Mesenchymal stem cell (in vitro differentiated cells and primary cell): ENCODE measurements around the gene ZMAT5.

Source experiments
- DNase-seq: peaks from one replicate; pipeline ENCODE4 v3.0.0-alpha.2; 2013
- H2AFZ ChIP-seq: one replicate; pipeline ENCODE4 v1.6.1; 2013; ENCODE audit warnings: low read depth, mild to moderate bottlenecking, control low read depth, inconsistent platforms, low read length, moderate library complexity
- H2AK5ac ChIP-seq: 2 replicates; pipeline ENCODE4 v1.6.1; 2013; ENCODE audit warnings: low read length, moderate library complexity, mild to moderate bottlenecking, inconsistent platforms; ENCODE audit not compliant: severe bottlenecking
- H2BK120ac ChIP-seq: one replicate; pipeline ENCODE4 v1.6.1; 2013; ENCODE audit warnings: low read depth, mild to moderate bottlenecking, inconsistent platforms, low read length, moderate library complexity
- H2BK12ac ChIP-seq, 2 experiments: one replicate each; pipeline ENCODE4 v1.6.1; 2013; ENCODE audit warnings: inconsistent platforms in 2 of 2, low read length in 2 of 2, mild to moderate bottlenecking in 2 of 2, moderate library complexity in 2 of 2, control low read depth in 1 of 2
- H2BK15ac ChIP-seq: one replicate; pipeline ENCODE4 v1.6.1; 2013; ENCODE audit warnings: mild to moderate bottlenecking, low read depth, inconsistent platforms; ENCODE audit not compliant: poor library complexity, severe bottlenecking
- H2BK5ac ChIP-seq: 2 replicates; pipeline ENCODE4 v1.6.1; 2013; ENCODE audit warnings: low read depth, mild to moderate bottlenecking, low read length, control low read depth, inconsistent platforms; ENCODE audit not compliant: poor library complexity, severe bottlenecking
- H3K14ac ChIP-seq, 2 experiments: one replicate each; pipeline ENCODE4 v1.6.1; 2013; ENCODE audit warnings: inconsistent platforms in 2 of 2, low read length in 2 of 2, control low read depth in 1 of 2, mild to moderate bottlenecking in 1 of 2, moderate library complexity in 1 of 2
- H3K18ac ChIP-seq, 2 experiments: one replicate each; pipeline ENCODE4 v1.6.1; 2013; ENCODE audit warnings: inconsistent platforms in 2 of 2, low read length in 2 of 2, control low read depth in 1 of 2, low read depth in 1 of 2, mild to moderate bottlenecking in 1 of 2
- H3K23ac ChIP-seq, 2 experiments: one replicate each; pipeline ENCODE4 v1.6.1; 2013; ENCODE audit warnings: inconsistent platforms in 2 of 2, low read length in 2 of 2, mild to moderate bottlenecking in 2 of 2, moderate library complexity in 2 of 2, control low read depth in 1 of 2
- H3K27ac ChIP-seq: 2 replicates; pipeline ENCODE4 v1.5.1; 2013; ENCODE audit warnings: mild to moderate bottlenecking, moderate library complexity, low read length, control low read depth, inconsistent platforms; ENCODE audit not compliant: poor library complexity, severe bottlenecking
- H3K27me3 ChIP-seq, 2 experiments: 2 replicates each; pipeline versions ENCODE4 v1.6.1 to v1.7.0; 2013; ENCODE audit warnings: low read length in 2 of 2, mild to moderate bottlenecking in 2 of 2, moderate library complexity in 2 of 2, control low read depth in 1 of 2, inconsistent platforms in 1 of 2; ENCODE audit not compliant: control insufficient read depth in 1 of 2, insufficient read depth in 1 of 2
- H3K36me3 ChIP-seq, 2 experiments: 2 replicates each; pipeline versions ENCODE4 v1.6.1 to v1.7.0; 2013; ENCODE audit warnings: low read length in 2 of 2, control low read depth in 1 of 2, inconsistent platforms in 1 of 2, low read depth in 1 of 2, mild to moderate bottlenecking in 1 of 2; ENCODE audit not compliant: insufficient read depth in 2 of 2, control insufficient read depth in 1 of 2
- H3K4ac ChIP-seq, 2 experiments: one replicate each; pipeline ENCODE4 v1.6.1; 2013; ENCODE audit warnings: inconsistent platforms in 2 of 2, low read length in 2 of 2, mild to moderate bottlenecking in 2 of 2, moderate library complexity in 2 of 2, control low read depth in 1 of 2, low read depth in 1 of 2
- H3K4me1 ChIP-seq: 2 replicates; pipeline ENCODE4 v1.6.1; 2013; ENCODE audit warnings: low read depth, low read length, control low read depth; ENCODE audit not compliant: control insufficient read depth, insufficient read depth
- H3K4me2 ChIP-seq: 2 replicates; pipeline ENCODE4 v1.6.1; 2013; ENCODE audit warnings: low read length, mild to moderate bottlenecking, inconsistent platforms; ENCODE audit not compliant: poor library complexity, severe bottlenecking
- H3K4me3 ChIP-seq, 2 experiments: 2 replicates each; pipeline versions ENCODE4 v1.5.1 to v1.7.0; 2013; ENCODE audit warnings: low read length in 2 of 2, mild to moderate bottlenecking in 2 of 2, control low read depth in 1 of 2, low read depth in 1 of 2; ENCODE audit not compliant: insufficient read depth in 1 of 2
- H3K79me1 ChIP-seq: replicated peaks from 2 replicates; pipeline ENCODE4 v1.6.1; 2013; ENCODE audit warnings: mild to moderate bottlenecking, control low read depth, low read length, inconsistent platforms; ENCODE audit not compliant: poor library complexity, severe bottlenecking
- H3K9ac ChIP-seq: 2 replicates; pipeline ENCODE4 v1.7.0; 2013; ENCODE audit warnings: mild to moderate bottlenecking, low read length, moderate library complexity
- H3K9me3 ChIP-seq: 2 replicates; pipeline ENCODE4 v1.7.0; 2013; ENCODE audit warnings: mild to moderate bottlenecking, low read length; ENCODE audit not compliant: control insufficient read depth
- H4K8ac ChIP-seq: one replicate; pipeline ENCODE4 v1.6.1; 2013; ENCODE audit warnings: inconsistent platforms, mild to moderate bottlenecking, low read length, moderate library complexity
- H4K91ac ChIP-seq: one replicate; pipeline ENCODE4 v1.6.1; 2013; ENCODE audit warnings: mild to moderate bottlenecking, low read length, inconsistent platforms
- WGBS: methylation state at CpG from one replicate; pipeline ENCODE4 v1.1.7; 2013; ENCODE audit warnings: mixed read lengths; 5-methylcytosine and 5-hydroxymethylcytosine counted together

ZMAT5 gene

GRCh38 chr22:29700206-29700899, 66.5 kb downstream of the ZMAT5 start:
- DNase-seq: no peak
- Histone ChIP-seq H2AFZ (no peak overlapping the region), H3K36me3 (peaks cover 29 to 35% of the 10 kb centered on the region in 2 experiments), H2BK15ac (no peak overlapping the region), H3K27me3 (peaks cover 0 to 47% of the 10 kb centered on the region in 2 experiments), H2BK5ac (no peak overlapping the region), H4K8ac (no peak overlapping the region), H3K9ac (no peak overlapping the region), H2BK120ac (peak overlapping the region; percentile 2), H3K18ac (no peak overlapping the region), H3K4me3 (peak overlapping the region in 1 of 2 experiments; percentile 37), H2AK5ac (peak overlapping the region; percentile 51), H3K4me2 (no peak overlapping the region), H4K91ac (no peak overlapping the region), H3K4me1 (peaks cover 47% of the 10 kb centered on the region), H3K79me1 (peaks cover 17% of the 10 kb centered on the region), H3K4ac (no peak overlapping the region), H3K27ac (peak overlapping the region; percentile 30), H3K23ac (no peak overlapping the region), H2BK12ac (no peak overlapping the region), H3K14ac (no peak overlapping the region), H3K9me3 (no peaks in the 10 kb centered on the region)
- 76% methylated on average over 16 of the region's 19 CpGs for WGBS

GRCh38 chr22:29697853-29698598, 68.8 kb downstream of the ZMAT5 start:
- H2BK15ac ChIP-seq: no peak overlapping the region
- WGBS: 94% methylated on average over 16 of the region's 16 CpGs

GRCh38 chr22:29695129-29695926, 71.5 kb downstream of the ZMAT5 start:
- peaks cover 36 to 83% of the 10 kb centered on the region in 2 experiments for H3K36me3 ChIP-seq
- no peak for DNase-seq
- peak overlapping the region; percentile 21 for H4K91ac ChIP-seq
- no peak overlapping the region for H3K27ac ChIP-seq
- no peak overlapping the region for H2BK12ac ChIP-seq
- no peaks in the 10 kb centered on the region for H3K9me3 ChIP-seq
- H3K9ac ChIP-seq: no peak overlapping the region
- H3K23ac ChIP-seq: no peak overlapping the region
- no peak overlapping the region for H2BK5ac ChIP-seq
- H3K4ac ChIP-seq: no peak overlapping the region
- peaks cover 0 to 1% of the 10 kb centered on the region in 2 experiments for H3K27me3 ChIP-seq
- H3K4me1 ChIP-seq: peaks cover 13% of the 10 kb centered on the region
- 98% methylated on average over 33 of the region's 33 CpGs for WGBS
- H3K4me2 ChIP-seq: no peak overlapping the region
- no peak overlapping the region for H2AFZ ChIP-seq
- H3K14ac ChIP-seq: no peak overlapping the region
- no peak overlapping the region for H4K8ac ChIP-seq
- H3K18ac ChIP-seq: no peak overlapping the region
- H2BK120ac ChIP-seq: no peak overlapping the region
- no peak overlapping the region for H3K4me3 ChIP-seq
- H2AK5ac ChIP-seq: no peak overlapping the region
- no peak overlapping the region for H2BK15ac ChIP-seq
- H3K79me1 ChIP-seq: peaks cover 53% of the 10 kb centered on the region

More at GRCh38 chr22:29697853-29698598, 68.8 kb downstream of the ZMAT5 start:
- no peak overlapping the region for H3K4me3 ChIP-seq
- H2BK120ac ChIP-seq: no peak overlapping the region
- no peaks in the 10 kb centered on the region for H3K9me3 ChIP-seq
- no peak overlapping the region for H4K91ac ChIP-seq
- no peak for DNase-seq
- peaks cover 36 to 58% of the 10 kb centered on the region in 2 experiments for H3K36me3 ChIP-seq
- no peak overlapping the region for H2AFZ ChIP-seq
- H2AK5ac ChIP-seq: no peak overlapping the region
- no peak overlapping the region for H2BK5ac ChIP-seq
- H3K79me1 ChIP-seq: peaks cover 32% of the 10 kb centered on the region
- H3K4ac ChIP-seq: no peak overlapping the region
- H3K27me3 ChIP-seq: peaks cover 0 to 26% of the 10 kb centered on the region in 2 experiments
- no peak overlapping the region for H3K27ac ChIP-seq
- no peak overlapping the region for H4K8ac ChIP-seq
- no peak overlapping the region for H3K18ac ChIP-seq
- H2BK12ac ChIP-seq: no peak overlapping the region
- H3K4me2 ChIP-seq: no peak overlapping the region
- H3K9ac ChIP-seq: no peak overlapping the region
- peaks cover 26% of the 10 kb centered on the region for H3K4me1 ChIP-seq
- no peak overlapping the region for H3K14ac ChIP-seq
- no peak overlapping the region for H3K23ac ChIP-seq

- H3K14ac ChIP-seq: no peak overlapping the region
- H2BK15ac ChIP-seq: no peak overlapping the region
- no peak overlapping the region for H2AK5ac ChIP-seq
- no peak overlapping the region for H2BK12ac ChIP-seq
- H2AFZ ChIP-seq: no peak overlapping the region
- no peaks in the 10 kb centered on the region for H3K27me3 ChIP-seq
- peaks cover 16% of the 10 kb centered on the region for H3K4me1 ChIP-seq
- H3K27ac ChIP-seq: no peak overlapping the region
- H3K36me3 ChIP-seq: peaks cover 34 to 88% of the 10 kb centered on the region in 2 experiments
- H2BK5ac ChIP-seq: no peak overlapping the region
- H4K91ac ChIP-seq: no peak overlapping the region
- no peaks in the 10 kb centered on the region for H3K9me3 ChIP-seq
- H3K79me1 ChIP-seq: peaks cover 60% of the 10 kb centered on the region
- H3K4ac ChIP-seq: no peak overlapping the region
- no peak for DNase-seq
- H3K9ac ChIP-seq: no peak overlapping the region
- no peak overlapping the region for H4K8ac ChIP-seq
- no peak overlapping the region for H3K18ac ChIP-seq
- WGBS: 80% methylated on average over 6 of the region's 9 CpGs
- H3K23ac ChIP-seq: no peak overlapping the region
- no peak overlapping the region for H3K4me2 ChIP-seq
- H3K4me3 ChIP-seq: no peak overlapping the region
- H2BK120ac ChIP-seq: no peak overlapping the region
Measured at GRCh38 chr22:29693671-29694070, 73.1 kb downstream of the ZMAT5 start.
